T-helper 2 cell treated with Interferon-gamma antibody and Interleukin-4, amounts not matched to agents 5 μg/mL and 100 μg/mL, for 36 hours (primary cell): ENCODE measurements around the gene SLC35F2.
"Not testable (repeated sequence)": the region's sequence is repeated elsewhere in the genome, so short reads cannot be mapped to it uniquely, and the experiment has no call there.

Experiments used
- DNase-seq: peaks from one replicate; pipeline ENCODE4 v3.0.0; 2021; ENCODE audit warnings: low spot score
- H3K27ac Mint-ChIP-seq: one replicate; pipeline ENCODE4 v1.8.0; 2021; ENCODE audit warnings: mild to moderate bottlenecking, mixed read lengths
- H3K27me3 Mint-ChIP-seq: one replicate; pipeline ENCODE4 v1.8.0; 2021; ENCODE audit warnings: low read depth, mixed read lengths
- H3K36me3 Mint-ChIP-seq: one replicate; pipeline ENCODE4 v1.8.0; 2021; ENCODE audit warnings: low read depth, mixed read lengths
- H3K4me1 Mint-ChIP-seq: one replicate; pipeline ENCODE4 v1.8.0; 2021; ENCODE audit warnings: low read depth, mixed read lengths
- H3K4me3 Mint-ChIP-seq: one replicate; pipeline ENCODE4 v1.8.0; 2022; ENCODE audit warnings: mild to moderate bottlenecking, moderate library complexity, mixed read lengths
- H3K9me3 Mint-ChIP-seq: one replicate; pipeline ENCODE4 v1.8.0; 2021; ENCODE audit warnings: mixed read lengths

The SLC35F2 gene, protein sequence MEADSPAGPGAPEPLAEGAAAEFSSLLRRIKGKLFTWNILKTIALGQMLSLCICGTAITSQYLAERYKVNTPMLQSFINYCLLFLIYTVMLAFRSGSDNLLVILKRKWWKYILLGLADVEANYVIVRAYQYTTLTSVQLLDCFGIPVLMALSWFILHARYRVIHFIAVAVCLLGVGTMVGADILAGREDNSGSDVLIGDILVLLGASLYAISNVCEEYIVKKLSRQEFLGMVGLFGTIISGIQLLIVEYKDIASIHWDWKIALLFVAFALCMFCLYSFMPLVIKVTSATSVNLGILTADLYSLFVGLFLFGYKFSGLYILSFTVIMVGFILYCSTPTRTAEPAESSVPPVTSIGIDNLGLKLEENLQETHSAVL

DNA sequence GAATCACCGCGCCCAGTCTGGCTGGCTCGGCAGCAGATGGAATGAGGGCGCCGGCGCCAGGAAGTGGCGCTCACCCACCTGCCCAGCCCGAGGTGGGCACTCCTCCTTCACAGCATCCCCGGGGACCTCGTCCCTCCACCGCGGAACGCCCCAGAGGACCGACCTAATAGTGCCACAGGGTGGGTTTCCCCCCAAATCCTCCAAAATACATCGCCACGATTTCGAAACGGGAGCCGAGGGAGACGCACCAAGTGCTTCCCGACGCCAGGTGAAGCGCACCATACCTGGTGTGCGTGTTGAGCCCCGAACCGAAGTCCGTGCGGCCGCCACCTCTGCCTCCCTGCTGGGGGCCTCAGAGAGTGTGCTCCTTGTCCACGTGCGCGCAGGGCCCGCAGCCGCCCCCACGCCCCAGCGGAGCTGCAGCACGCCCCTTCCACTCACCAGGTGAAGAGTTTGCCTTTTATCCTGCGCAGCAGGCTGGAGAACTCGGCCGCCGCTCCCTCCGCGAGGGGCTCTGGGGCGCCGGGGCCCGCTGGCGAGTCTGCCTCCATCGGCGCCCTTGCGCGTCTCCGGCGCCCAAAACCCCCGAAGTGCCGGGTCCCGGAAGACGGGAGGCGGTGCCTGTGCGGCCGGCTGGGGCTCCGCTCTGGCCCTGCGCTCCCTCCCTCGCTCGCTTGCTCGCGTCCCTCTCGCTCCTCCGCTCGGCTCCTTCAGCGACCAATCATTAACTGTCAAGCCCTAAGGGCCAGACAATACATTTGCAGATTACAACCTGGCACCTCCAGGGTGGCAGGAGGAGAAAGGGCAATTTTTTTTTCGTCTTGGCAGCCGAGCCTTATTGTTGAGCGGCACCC is at the start of gene SLC35F2:
SLC35F2 (minus strand) TSS at position 571 of the 854 bp plus-strand sequence; CDS start at position 551, 20 bp downstream.
- peak; percentile 78 for DNase-seq
- H3K27ac Mint-ChIP-seq: peak within 1 kb of the TSS; percentile 76
- H3K4me1 Mint-ChIP-seq: peaks cover 19% of the 10 kb centered on the region
- H3K9me3 Mint-ChIP-seq: no peaks in the 10 kb centered on the region
- H3K4me3 Mint-ChIP-seq: peak within 1 kb of the TSS; percentile 92
- no peaks in the 10 kb centered on the region for H3K36me3 Mint-ChIP-seq
- peaks cover 6% of the 10 kb centered on the region for H3K27me3 Mint-ChIP-seq

DNA sequence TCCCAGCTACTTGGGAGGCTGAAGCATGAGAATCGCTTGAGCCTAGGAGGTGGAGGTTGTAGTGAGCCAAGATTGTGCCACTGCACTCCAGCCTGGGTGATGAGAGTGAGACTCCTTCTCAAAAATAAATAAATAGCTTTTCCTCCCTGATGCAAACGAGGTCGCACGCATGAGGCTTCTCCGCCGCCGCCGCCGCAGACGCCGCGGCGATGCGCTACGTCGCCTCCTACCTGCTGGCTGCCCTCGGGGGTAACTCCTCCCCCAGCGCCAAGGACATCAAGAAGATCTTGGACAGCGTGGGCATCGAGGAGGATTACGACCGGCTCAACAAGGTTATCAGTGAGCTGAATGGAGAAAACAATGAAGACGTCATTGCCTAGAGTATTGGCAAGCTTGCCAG is 49.6 kb upstream of the SLC35F2 start:
- DNase-seq: no peak
- Mint-ChIP-seq H3K36me3 (no peaks in the 10 kb centered on the region), H3K9me3 (no peaks in the 10 kb centered on the region), H3K27me3 (peaks cover 2% of the 10 kb centered on the region), H3K4me1 (no peaks in the 10 kb centered on the region), H3K4me3 (no peak overlapping the region), H3K27ac (no peak overlapping the region)

DNA sequence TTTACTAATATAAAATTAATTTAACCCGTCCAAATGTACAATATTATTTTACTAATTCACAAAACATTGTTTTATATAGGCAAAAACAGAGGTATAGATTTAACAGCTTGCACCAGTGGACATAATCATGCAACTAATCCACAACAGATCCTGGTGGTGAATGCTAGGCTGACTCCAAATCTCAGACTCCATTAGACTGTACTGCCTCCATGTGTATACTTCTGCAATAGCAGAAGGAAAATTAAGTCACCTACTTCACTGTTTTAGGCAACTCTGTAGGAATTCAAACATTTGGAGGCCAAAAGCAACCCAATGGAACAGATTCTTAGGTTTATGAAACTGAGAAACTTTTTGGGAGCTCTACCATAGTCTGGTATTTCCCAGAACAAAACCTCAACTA is 39.7 kb upstream of the SLC35F2 start:
- Mint-ChIP-seq H3K27me3 (peaks cover 7% of the 10 kb centered on the region), H3K27ac (no peak overlapping the region)
- no peak for DNase-seq

DNA sequence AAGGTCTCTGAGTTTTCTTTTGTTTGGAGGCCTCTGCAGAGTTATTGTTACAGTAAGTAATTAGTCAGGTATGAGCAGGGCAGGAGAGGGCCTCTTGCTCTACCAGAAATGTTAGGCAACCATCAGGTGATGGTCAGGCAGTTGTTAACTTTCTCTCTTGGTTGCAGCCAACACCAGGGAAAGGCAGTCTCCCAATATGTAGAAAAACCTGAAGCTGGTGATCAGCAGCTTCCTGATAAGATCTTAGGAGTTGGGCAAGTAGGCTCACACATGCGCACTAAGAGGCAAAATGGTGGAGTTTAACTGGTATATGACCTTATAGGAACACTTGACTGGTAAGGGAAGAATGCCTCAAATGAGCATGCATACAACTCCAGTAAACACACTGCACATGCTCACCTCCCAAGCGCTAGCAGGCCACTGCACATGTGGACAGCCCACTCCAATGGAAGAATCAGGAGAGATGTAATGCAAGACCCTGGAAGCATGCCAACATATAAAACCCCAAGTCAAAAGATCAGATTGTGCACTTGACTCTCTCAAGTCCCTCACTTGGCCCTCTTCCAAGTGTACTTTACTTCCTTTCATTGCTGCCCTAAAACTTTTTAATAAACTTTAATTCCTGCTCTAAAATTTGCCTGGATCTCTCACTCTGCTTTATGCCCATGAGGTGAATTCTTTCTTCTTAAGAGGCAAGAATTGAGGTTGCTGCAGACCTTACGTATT is 23.7 kb upstream of the SLC35F2 start:
- no peaks in the 10 kb centered on the region for H3K4me1 Mint-ChIP-seq

More for the DNA sequence above, 39.7 kb upstream of the SLC35F2 start:
- no peaks in the 10 kb centered on the region for H3K9me3 Mint-ChIP-seq
- H3K36me3 Mint-ChIP-seq: no peaks in the 10 kb centered on the region
- no peaks in the 10 kb centered on the region for H3K4me1 Mint-ChIP-seq
- no peak overlapping the region for H3K4me3 Mint-ChIP-seq

DNA sequence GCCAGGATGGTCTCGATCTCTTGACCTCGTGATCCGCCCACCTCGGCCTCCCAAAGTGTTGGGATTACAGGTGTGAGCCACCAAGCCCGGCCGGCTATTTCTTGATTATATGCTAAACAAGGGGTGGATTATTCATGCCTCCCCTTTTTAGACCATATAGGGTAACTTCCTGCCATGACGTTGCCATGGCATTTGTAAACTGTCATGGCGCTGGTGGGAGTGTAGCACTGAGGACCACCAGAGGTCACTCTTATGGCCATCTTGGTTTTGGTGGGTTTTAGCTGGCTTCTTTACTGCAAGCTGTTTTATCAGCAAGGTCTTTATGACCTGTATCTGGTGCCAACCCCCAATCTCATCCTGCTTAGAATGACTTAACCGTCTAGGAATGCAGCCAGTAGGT is 22.9 kb upstream of the SLC35F2 start:
- not testable (repeated sequence) for H3K27ac Mint-ChIP-seq, H3K36me3 Mint-ChIP-seq, H3K9me3 Mint-ChIP-seq, H3K27me3 Mint-ChIP-seq, DNase-seq, H3K4me1 Mint-ChIP-seq, H3K4me3 Mint-ChIP-seq

More for the DNA sequence above, 23.7 kb upstream of the SLC35F2 start:
- no peak for DNase-seq
- Mint-ChIP-seq H3K9me3 (no peaks in the 10 kb centered on the region), H3K27ac (no peak overlapping the region), H3K4me3 (no peak overlapping the region), H3K36me3 (no peaks in the 10 kb centered on the region), H3K27me3 (no peaks in the 10 kb centered on the region)

DNA sequence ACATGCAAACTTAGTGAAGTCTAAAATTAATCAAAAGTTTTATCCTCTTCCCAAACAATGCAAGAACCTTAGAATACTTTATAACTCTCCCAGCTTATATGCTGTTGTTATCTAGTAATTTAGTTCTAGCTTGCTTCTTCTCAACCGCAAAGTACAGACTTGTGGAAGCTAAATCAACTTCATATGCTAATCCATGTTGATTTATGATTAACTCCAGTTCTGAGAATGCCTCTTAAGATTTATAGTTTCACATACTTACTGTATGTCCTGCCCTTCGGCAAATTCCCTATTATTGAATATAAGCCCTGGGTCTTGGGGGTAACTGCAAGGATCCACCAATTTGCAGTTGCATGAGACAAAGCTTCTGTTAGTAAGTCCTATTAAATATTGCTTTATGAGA is 17.6 kb upstream of the SLC35F2 start:
- no peak overlapping the region for H3K27ac Mint-ChIP-seq
- H3K4me1 Mint-ChIP-seq: no peaks in the 10 kb centered on the region
- no peak for DNase-seq
- no peaks in the 10 kb centered on the region for H3K36me3 Mint-ChIP-seq
- H3K4me3 Mint-ChIP-seq: no peak overlapping the region
- no peaks in the 10 kb centered on the region for H3K27me3 Mint-ChIP-seq
- no peaks in the 10 kb centered on the region for H3K9me3 Mint-ChIP-seq

DNA sequence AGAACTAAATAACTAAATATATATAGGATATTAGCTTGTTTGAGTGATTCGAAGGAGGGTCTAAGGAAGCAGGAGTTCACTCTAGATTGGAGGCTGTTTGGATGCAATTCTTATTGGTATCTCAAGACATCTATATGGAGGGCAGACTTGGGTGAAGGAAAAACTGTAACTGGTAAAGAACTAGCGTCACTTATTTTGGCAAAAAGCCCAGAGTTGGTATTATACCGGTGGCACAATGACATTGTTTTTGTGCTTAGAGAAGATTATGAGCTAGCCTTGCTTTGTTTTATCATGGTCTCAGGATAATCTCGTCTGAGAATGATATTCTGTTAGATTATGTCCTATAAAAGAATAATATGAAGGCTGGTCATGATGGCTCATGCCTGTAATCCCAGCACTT is 6.0 kb upstream of the SLC35F2 start:
- Mint-ChIP-seq H3K4me1 (peaks cover 4% of the 10 kb centered on the region), H3K36me3 (no peaks in the 10 kb centered on the region), H3K9me3 (no peaks in the 10 kb centered on the region), H3K4me3 (no peak overlapping the region), H3K27ac (no peak overlapping the region), H3K27me3 (peaks cover 10% of the 10 kb centered on the region)
- no peak for DNase-seq

DNA sequence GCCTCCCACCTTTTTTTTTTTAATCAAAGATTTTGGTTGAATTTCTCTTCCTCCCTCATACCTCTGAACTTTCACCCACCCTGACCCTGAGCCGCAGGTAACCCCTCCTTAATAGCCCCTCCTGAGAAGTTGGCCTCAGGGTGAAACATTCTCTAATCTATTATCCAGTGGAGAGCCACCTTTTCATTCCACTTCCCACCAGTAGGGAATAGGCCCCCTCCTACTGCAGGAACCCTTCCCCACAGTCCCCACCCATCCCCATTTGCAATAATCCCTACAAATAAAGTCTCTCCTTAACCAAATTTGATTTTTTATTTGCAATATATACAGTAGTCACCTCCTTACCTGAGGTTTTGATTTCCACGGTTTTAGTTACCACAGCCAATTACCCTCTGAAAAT is 2.1 kb upstream of the SLC35F2 start:
- no peak for DNase-seq
- H3K36me3 Mint-ChIP-seq: no peaks in the 10 kb centered on the region
- no peak overlapping the region for H3K27ac Mint-ChIP-seq
- H3K4me3 Mint-ChIP-seq: peak overlapping the region; percentile 24
- no peaks in the 10 kb centered on the region for H3K9me3 Mint-ChIP-seq
- H3K27me3 Mint-ChIP-seq: peaks cover 9% of the 10 kb centered on the region
- H3K4me1 Mint-ChIP-seq: peaks cover 19% of the 10 kb centered on the region

DNA sequence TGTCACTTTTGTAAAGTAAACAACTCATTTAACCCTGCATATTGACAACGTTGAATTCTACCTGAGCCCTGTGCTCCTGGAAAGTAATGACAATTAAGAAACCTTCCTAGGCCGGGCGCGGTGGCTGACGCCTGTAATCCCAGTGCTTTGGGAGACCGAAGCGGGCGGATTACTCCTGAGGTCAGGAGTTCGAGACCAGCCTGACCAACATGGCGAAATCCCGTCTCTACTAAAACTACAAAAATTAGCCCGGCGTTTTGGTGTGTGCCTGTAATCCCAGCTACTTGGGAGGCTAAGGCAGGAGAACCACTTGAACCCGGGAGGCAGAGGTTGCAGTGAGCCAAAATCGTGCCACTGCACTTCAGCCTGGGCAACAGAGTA is 1.6 kb upstream of the SLC35F2 start:
- DNase-seq, H3K27me3 Mint-ChIP-seq, H3K9me3 Mint-ChIP-seq, H3K36me3 Mint-ChIP-seq, H3K27ac Mint-ChIP-seq: not testable (repeated sequence)
- Mint-ChIP-seq H3K4me1 (peaks cover 19% of the 10 kb centered on the region), H3K4me3 (peak overlapping the region; percentile 92)

DNA sequence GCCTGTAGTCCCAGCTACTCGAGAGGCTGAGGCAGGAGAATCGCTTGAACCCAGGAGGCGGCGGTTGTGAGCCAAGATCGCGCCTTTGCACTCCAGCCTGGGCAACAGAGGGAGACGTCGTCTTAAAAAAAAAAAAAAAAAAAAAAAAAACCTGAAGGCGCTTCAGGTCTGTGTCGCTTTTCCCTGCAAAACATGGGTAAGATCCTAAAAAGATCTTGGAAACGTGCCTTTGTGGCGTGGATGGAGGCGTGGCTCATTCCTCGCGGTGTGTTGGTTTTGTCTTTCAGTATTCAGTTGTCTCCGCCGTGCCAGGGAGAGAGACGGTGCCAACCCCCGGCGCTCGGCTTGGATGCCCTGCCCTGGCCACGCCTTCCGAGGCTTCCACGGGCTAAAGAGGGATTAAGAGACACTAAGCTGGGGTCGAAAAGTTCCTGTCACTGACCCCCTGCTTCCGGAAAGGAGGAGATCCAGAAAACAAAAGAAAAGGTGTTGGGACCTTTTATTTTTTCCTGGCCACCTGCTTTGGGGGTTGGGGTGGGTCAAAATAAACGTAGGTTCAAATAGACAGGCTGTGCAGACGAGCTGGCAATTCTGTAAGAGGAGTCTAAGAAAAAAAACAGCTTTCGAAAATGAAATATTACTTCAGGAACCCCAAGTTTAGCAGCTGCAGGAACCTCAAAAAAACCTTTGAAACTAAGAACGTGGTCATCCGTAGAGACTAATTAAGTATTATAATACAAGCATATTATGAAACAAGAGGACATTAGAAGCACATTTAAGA is 1.1 kb upstream of the SLC35F2 start:
- peak; percentile 7 for DNase-seq
- peaks cover 19% of the 10 kb centered on the region for H3K4me1 Mint-ChIP-seq
- peak overlapping the region; percentile 92 for H3K4me3 Mint-ChIP-seq
- H3K27ac Mint-ChIP-seq: peak overlapping the region; percentile 71
- no peaks in the 10 kb centered on the region for H3K36me3 Mint-ChIP-seq
- no peaks in the 10 kb centered on the region for H3K9me3 Mint-ChIP-seq
- peaks cover 9% of the 10 kb centered on the region for H3K27me3 Mint-ChIP-seq

DNA sequence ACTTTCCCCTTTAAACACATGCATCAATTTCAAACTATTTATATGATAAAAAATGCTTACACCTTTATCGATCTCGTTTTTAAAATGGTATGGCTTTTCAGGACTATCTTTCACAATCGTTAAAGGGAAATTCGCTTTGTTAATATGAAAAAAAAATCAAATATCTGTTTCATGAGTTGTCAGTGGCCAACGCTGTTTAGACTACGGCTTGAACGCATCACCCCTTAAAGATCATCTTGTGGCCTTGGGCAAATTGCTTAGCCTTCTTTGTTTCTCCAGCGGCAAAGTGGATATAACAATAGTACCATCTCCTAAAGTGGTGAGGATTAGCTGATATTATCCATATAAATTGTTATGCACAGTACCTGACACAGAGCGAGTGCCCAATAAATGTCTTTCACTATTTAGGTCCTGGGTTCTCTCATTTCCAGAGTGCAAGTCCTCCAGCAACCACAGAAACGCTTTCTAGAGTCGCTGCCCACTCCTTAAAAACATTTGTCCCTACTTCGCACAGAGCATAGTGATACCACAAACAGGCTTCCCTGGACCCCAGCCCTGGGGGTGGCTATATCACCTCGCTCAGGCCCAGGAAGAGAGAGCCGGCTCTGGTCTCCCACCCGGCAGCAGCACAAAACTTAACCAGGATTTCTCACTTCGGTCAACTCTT is 904 bp downstream of the SLC35F2 start:
- DNase-seq: no peak
- H3K4me1 Mint-ChIP-seq: peaks cover 19% of the 10 kb centered on the region
- H3K27ac Mint-ChIP-seq: peak overlapping the region; percentile 76
- H3K27me3 Mint-ChIP-seq: peaks cover 6% of the 10 kb centered on the region
- no peaks in the 10 kb centered on the region for H3K9me3 Mint-ChIP-seq
- H3K36me3 Mint-ChIP-seq: no peaks in the 10 kb centered on the region
- H3K4me3 Mint-ChIP-seq: peak overlapping the region; percentile 92

DNA sequence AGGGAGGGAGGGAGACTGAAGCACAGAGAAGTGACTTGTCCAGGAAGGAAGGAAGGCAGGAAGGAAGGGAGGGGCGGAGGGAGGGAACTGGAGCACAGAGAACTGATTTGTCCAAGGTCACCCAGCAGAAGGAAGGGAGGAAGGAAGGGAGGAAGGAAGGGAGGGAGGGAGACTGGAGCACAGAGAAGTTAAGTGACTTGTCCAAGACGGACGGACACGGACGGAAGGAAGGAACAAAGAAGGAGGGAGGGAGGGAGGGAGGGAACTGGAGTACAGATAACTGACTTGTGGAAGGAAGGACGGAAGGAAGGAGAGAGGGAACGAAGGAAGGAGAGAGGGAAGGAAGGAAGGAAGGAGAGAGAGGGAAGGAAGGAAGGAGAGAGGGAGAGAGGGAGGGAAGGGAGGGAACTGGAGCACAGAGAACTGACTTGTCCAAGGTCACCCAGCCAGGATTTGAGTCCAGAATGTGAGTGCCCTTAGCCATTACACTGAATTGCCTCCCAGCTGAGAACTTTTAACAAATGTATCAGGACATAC is 1.5 kb downstream of the SLC35F2 start:
- peaks cover 4% of the 10 kb centered on the region for H3K27me3 Mint-ChIP-seq
- H3K4me3 Mint-ChIP-seq: peak overlapping the region; percentile 15
- no peak overlapping the region for H3K27ac Mint-ChIP-seq
- no peaks in the 10 kb centered on the region for H3K36me3 Mint-ChIP-seq
- no peak for DNase-seq
- H3K9me3 Mint-ChIP-seq: no peaks in the 10 kb centered on the region
- H3K4me1 Mint-ChIP-seq: peaks cover 19% of the 10 kb centered on the region
